ENCODE data around the gene FKBP1A.
"Not testable (repeated sequence)": the region's sequence is repeated elsewhere in the genome, so short reads cannot be mapped to it uniquely, and the experiment has no call there.

FKBP1A gene

GRCh38 chr20:1415667-1416468 is 23.0 kb upstream of the FKBP1A start:
- no peak for DNase-seq

- DNase-seq, result no peak
Measured at GRCh38 chr20:1414982-1415381, 22.1 kb upstream of the FKBP1A start.

- no peak for DNase-seq
Measured at GRCh38 chr20:1405801-1406200, 12.9 kb upstream of the FKBP1A start.

- DNase-seq, result no peak
Measured at GRCh38 chr20:1403624-1404023, 10.8 kb upstream of the FKBP1A start.

GRCh38 chr20:1402149-1402548 is 9.3 kb upstream of the FKBP1A start:
- DNase-seq, result no peak

- no peak for DNase-seq
Measured at GRCh38 chr20:1401451-1401907, 8.6 kb upstream of the FKBP1A start.

- DNase-seq, result not testable (repeated sequence)
Measured at GRCh38 chr20:1399678-1400366, 7.0 kb upstream of the FKBP1A start.

- not testable (repeated sequence) for DNase-seq
Measured at GRCh38 chr20:1398185-1398584, 5.3 kb upstream of the FKBP1A start.

GRCh38 chr20:1397710-1398109 is 4.9 kb upstream of the FKBP1A start:
- DNase-seq, result no peak

GRCh38 chr20:1396702-1397101 is 3.8 kb upstream of the FKBP1A start:
- no peak for DNase-seq

GRCh38 chr20:1396264-1396663 is 3.4 kb upstream of the FKBP1A start:
- no peak for DNase-seq

- no peak for DNase-seq
Measured at GRCh38 chr20:1394686-1395085, 1.8 kb upstream of the FKBP1A start.

GRCh38 chr20:1393507-1393882 is 641 bp upstream of the FKBP1A start:
- no peak for DNase-seq

GRCh38 chr20:1392443-1392692 is 486 bp downstream of the FKBP1A start:
- no peak for DNase-seq

- no peak for DNase-seq
Measured at GRCh38 chr20:1391640-1392442, 1.0 kb downstream of the FKBP1A start.

GRCh38 chr20:1390581-1391403 is 2.1 kb downstream of the FKBP1A start:
- DNase-seq, result no peak

- no peak for DNase-seq
Measured at GRCh38 chr20:1389703-1390580, 2.9 kb downstream of the FKBP1A start.

- DNase-seq, result no peak
Measured at GRCh38 chr20:1388741-1389483, 3.9 kb downstream of the FKBP1A start.

- DNase-seq, result no peak
Measured at GRCh38 chr20:1388253-1388652, 4.6 kb downstream of the FKBP1A start.

- DNase-seq, result no peak
Measured at GRCh38 chr20:1386323-1386722, 6.5 kb downstream of the FKBP1A start.
